Right renal cortex interstitium (tissue), 3 donors: ENCODE results near the gene MCU. TPM values are rescaled to one million over a fixed set of nuclear protein-coding genes. Genes with fewer than 3 reads are reported as not detected.
"Not testable (repeated sequence)": the region's sequence is repeated elsewhere in the genome, so short reads cannot be mapped to it uniquely, and the experiment has no call there.

ENCODE experiments used
- DNase-seq, 3 donors: peaks; one replicate each; pipeline ENCODE4 v3.0.0-alpha.2; 2013; ENCODE audit warnings: low read depth in 3 of 3, low spot score in 2 of 3
- polyA plus RNA-seq, 3 donors: library from polyadenylated mRNA; unstranded; fragments of 120-200 nt; gene quantifications; one replicate each; pipeline ENCODE4 v1.2.1, GENCODE V29; 2013; ENCODE audit not compliant: insufficient read length in 3 of 3

MCU gene
- polyA plus RNA-seq, 3 donors, result 48.4 to 55.1 (median 50.3) TPM

GRCh38 chr10:72685264-72685921 is 6.5 kb upstream of the MCU start:
- DNase-seq, result no peak

- DNase-seq, result not testable (repeated sequence)
These were observed 5.5 kb upstream of the MCU start for GRCh38 chr10:72686430-72686829.

GRCh38 chr10:72687035-72687434 is 4.9 kb upstream of the MCU start:
- no peak for DNase-seq

- no peak for DNase-seq
These were observed 3.7 kb upstream of the MCU start for GRCh38 chr10:72688208-72688651.

GRCh38 chr10:72689660-72690059 is 2.3 kb upstream of the MCU start:
- DNase-seq, result no peak

GRCh38 chr10:72690071-72690755 is 1.7 kb upstream of the MCU start:
- DNase-seq, result no peak

GRCh38 chr10:72691470-72691862 is 477 bp upstream of the MCU start:
- no peak for DNase-seq

GRCh38 chr10:72692744-72692993 is 726 bp downstream of the MCU start:
- no peak for DNase-seq

- no peak for DNase-seq
These were observed 1.2 kb downstream of the MCU start for GRCh38 chr10:72692994-72693781.

GRCh38 chr10:72694476-72695369 is 2.8 kb downstream of the MCU start:
- no peak for DNase-seq

GRCh38 chr10:72695496-72695895 is 3.6 kb downstream of the MCU start:
- no peak for DNase-seq

GRCh38 chr10:72697716-72698115 is 5.8 kb downstream of the MCU start:
- no peak for DNase-seq

GRCh38 chr10:72702465-72702864 is 10.5 kb downstream of the MCU start:
- not testable (repeated sequence) for DNase-seq

GRCh38 chr10:72702868-72703581 is 11.1 kb downstream of the MCU start:
- DNase-seq, result no peak

- no peak for DNase-seq
These were observed 12.2 kb downstream of the MCU start for GRCh38 chr10:72704117-72704516.

- DNase-seq, result no peak
These were observed 17.1 kb downstream of the MCU start for GRCh38 chr10:72709041-72709440.

GRCh38 chr10:72712136-72712535 is 20.2 kb downstream of the MCU start:
- DNase-seq, result no peak

GRCh38 chr10:72719941-72720592 is 28.1 kb downstream of the MCU start:
- no peak for DNase-seq

GRCh38 chr10:72720814-72721660 is 29.1 kb downstream of the MCU start:
- DNase-seq, result no peak
